Small intestine (tissue), 7 donors: ENCODE measurements around the gene GLDC. TPM values are rescaled to one million over a fixed set of nuclear protein-coding genes. Genes with fewer than 3 reads are reported as not detected.

Experiments
- DNase-seq, 2 donors: peaks; one replicate each; pipeline versions ENCODE4 v3.0.0 to v3.0.0-alpha.2; 2013
- FAIRE-seq: peaks from 2 replicates; lab custom pipeline; 2012; peaks lifted over from hg19 to GRCh38; lab: Jason Lieb, UNC
- H3K27ac ChIP-seq, 3 donors: one replicate each; pipeline ENCODE4 v1.5.1; 2013; ENCODE audit warnings: low read length in 2 of 3, mild to moderate bottlenecking in 2 of 3, control low read depth in 1 of 3, inconsistent platforms in 1 of 3, low read depth in 1 of 3, moderate library complexity in 1 of 3
- H3K27me3 ChIP-seq, 3 donors: one replicate each; pipeline ENCODE4 v1.6.1; 2013; ENCODE audit warnings: low read length in 3 of 3, inconsistent platforms in 1 of 3; ENCODE audit not compliant: control insufficient read depth in 3 of 3, insufficient read depth in 3 of 3
- H3K36me3 ChIP-seq, 3 donors: one replicate each; pipeline ENCODE4 v1.6.1; 2013; ENCODE audit warnings: low read length in 3 of 3, inconsistent platforms in 1 of 3, low read depth in 1 of 3, mild to moderate bottlenecking in 1 of 3, moderate library complexity in 1 of 3; ENCODE audit not compliant: control insufficient read depth in 3 of 3, insufficient read depth in 2 of 3
- H3K4me1 ChIP-seq, 3 donors: one replicate each; pipeline ENCODE4 v1.6.1; 2013; ENCODE audit warnings: low read length in 2 of 3, inconsistent platforms in 1 of 3, low read depth in 1 of 3, mild to moderate bottlenecking in 1 of 3, moderate library complexity in 1 of 3; ENCODE audit not compliant: control insufficient read depth in 3 of 3, insufficient read depth in 2 of 3
- H3K4me3 ChIP-seq, 3 donors: one replicate each; pipeline ENCODE4 v1.5.1; 2013; ENCODE audit warnings: low read length in 3 of 3, control low read depth in 1 of 3, inconsistent platforms in 1 of 3, low read depth in 1 of 3, mild to moderate bottlenecking in 1 of 3, moderate library complexity in 1 of 3
- H3K9me3 ChIP-seq, 2 donors: one replicate each; pipeline ENCODE4 v1.6.1; 2013; ENCODE audit warnings: low read depth in 1 of 2, low read length in 1 of 2; ENCODE audit not compliant: control insufficient read depth in 2 of 2, insufficient read depth in 1 of 2
- WGBS, 3 donors: extraction: QIAGEN DNeasy Blood & Tissue Kit; methylation state at CpG; one replicate each; pipeline ENCODE4 v1.1.7; 2013; 5-methylcytosine and 5-hydroxymethylcytosine counted together
- polyA plus RNA-seq, 4 donors: library from polyadenylated mRNA; stranded (reverse) in 3 of 4; unstranded in 1 of 4; fragments of 200-250 nt in 3 of 4; fragments of 120-200 nt in 1 of 4; gene quantifications; one replicate each; pipeline versions ENCODE4 v1.2.1 to v1.2.3, GENCODE V29; 2013
- donor health status: healthy with polysubstance abuse.
- donor health status: control.
- donor health status: control.
- donor health status: Bipolar disorder and iron deficiency.
- donor health status: healthy.

The GLDC gene
- polyA plus RNA-seq, 4 donors: 0.63 to 8.4 (median 0.81) TPM; not detected in 1

DNA sequence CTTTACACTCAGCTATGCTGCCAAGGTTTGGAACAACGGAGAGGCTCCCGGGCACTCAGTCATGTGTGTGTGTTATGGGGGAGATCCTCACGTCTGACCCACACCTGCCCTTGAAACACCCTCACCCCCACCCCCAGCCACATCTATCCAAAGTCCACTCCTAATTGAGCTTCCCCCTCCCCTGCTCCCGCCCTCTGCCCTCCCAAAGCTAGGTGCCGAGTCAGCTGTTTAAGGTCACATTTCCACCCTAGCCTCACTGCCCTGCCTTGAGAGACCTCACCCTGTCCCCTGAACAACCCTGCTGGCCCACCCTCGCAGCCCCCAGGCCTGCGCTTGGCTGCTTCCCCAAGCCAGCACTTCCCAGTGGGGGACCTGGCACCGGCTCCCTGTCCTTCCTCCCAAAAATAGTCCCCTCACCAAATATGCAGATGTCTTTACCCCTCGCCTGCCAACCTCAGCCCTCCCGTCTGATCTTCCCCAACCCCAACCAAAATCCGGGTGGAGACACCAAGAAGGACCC is 36.0 kb downstream of the GLDC start:
- WGBS, 3 donors: 86 to 90% (median 86%) methylated on average over 11 of the region's 11 CpGs
- no peaks in the 10 kb centered on the region for H3K9me3 ChIP-seq
- no peaks in the 10 kb centered on the region for H3K4me1 ChIP-seq
- no peak overlapping the region for H3K4me3 ChIP-seq
- no peaks in the 10 kb centered on the region for H3K27me3 ChIP-seq
- DNase-seq (no peak), FAIRE-seq (no peak)
- no peaks in the 10 kb centered on the region for H3K36me3 ChIP-seq
- no peak overlapping the region for H3K27ac ChIP-seq

DNA sequence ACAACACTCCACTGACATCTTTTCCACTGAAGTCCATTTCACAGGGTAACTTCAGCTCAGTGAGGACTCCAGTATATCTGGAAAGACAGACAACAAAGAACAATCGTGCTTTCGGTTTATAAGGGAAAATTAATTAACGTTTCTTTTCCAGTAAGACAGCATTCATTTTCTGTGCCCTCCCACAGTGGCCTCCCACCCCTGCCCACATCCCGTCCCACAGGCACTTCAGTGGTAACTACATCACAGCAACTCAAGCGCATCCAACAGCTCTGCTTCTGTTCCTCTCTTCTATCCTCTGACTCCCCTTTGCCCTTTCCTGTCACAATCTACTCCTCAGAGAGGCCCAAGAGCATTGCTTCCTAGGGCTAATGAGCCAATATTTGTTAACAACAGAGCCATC is 40.3 kb downstream of the GLDC start:
- Histone ChIP-seq H3K36me3 (peaks cover 0 to 3% (median 0%) of the 10 kb centered on the region in 3 donors), H3K4me1 (no peaks in the 10 kb centered on the region), H3K27ac (no peak overlapping the region), H3K4me3 (no peak overlapping the region), H3K9me3 (no peaks in the 10 kb centered on the region), H3K27me3 (no peaks in the 10 kb centered on the region)
- no peak for DNase-seq
- 74 to 82% (median 78%) methylated on average over 5 of the region's 5 CpGs for WGBS, 3 donors
- FAIRE-seq: no peak

DNA sequence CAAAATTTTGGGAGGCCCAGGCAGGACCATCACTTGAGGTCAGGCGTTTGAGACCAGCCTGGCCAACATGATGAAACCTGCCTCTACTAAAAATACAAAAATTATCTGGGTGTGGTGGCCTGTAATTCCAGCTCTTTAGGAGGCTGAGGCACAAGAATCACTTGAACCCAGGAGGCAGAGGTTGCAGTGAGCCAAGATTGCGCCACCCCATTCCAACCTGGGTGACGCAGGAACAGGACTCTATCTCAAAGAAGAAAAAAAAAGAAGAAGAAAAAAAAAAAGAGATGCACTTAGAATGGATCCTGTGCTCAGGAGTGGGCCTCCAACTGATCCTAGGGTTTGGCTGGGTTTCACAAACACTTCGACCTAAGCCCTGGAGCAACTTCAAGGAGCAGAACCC is 45.1 kb downstream of the GLDC start:
- Histone ChIP-seq H3K36me3 (peaks cover 0 to 3% (median 0%) of the 10 kb centered on the region in 3 donors), H3K4me1 (no peaks in the 10 kb centered on the region), H3K4me3 (no peak overlapping the region), H3K27ac (no peak overlapping the region), H3K27me3 (no peaks in the 10 kb centered on the region), H3K9me3 (no peaks in the 10 kb centered on the region)
- DNase-seq (no peak), FAIRE-seq (no peak)
- WGBS, 3 donors: 94 to 98% (median 95%) methylated on average over 4 of the region's 4 CpGs

DNA sequence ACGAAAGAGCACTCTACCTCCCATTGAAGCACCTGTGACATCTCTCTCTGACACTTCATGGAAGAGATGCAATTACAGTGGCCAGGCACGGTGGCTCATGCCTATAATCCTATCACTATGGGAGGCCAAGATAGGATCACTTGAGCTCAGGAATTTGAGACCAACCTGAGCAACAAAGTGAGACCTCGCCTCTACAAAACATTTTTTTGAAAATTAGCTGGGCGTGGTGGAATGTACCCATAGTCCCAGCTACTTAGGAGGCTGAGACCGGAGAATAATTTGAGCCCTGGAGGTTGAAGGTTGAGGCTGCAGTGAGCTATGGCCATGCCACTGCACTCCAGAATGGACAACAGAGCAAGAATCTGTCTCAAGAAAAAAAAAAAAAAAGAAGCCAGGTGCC is 45.5 kb downstream of the GLDC start:
- FAIRE-seq: no peak

DNA sequence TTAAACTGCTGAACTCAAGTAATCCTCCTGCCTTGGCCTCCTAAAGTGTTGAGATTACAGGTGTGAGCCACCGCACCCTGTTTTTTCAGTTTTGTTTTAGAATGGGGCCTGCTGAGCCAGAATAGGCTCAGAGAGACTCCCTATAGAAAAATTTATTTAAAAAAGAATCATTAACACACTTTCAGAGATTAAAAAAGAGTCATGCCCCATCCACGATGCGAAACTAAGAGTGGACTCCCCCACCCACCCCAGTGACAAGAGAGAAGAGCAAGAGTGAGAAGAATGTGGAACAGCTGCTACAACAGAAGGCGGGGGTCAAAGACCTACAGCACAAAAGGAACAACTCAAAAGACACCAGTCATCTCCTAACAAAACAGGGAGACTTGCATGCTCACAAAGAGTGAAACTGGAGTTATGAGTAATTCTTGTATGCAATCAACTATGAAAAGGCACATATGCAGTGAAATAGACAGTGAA is 47.2 kb downstream of the GLDC start:
- H3K4me1 ChIP-seq: no peaks in the 10 kb centered on the region
- DNase-seq: no peak
- WGBS, 3 donors: 66 to 90% (median 67%) methylated on average over 4 of the region's 4 CpGs
- no peaks in the 10 kb centered on the region for H3K27me3 ChIP-seq
- no peak overlapping the region for H3K27ac ChIP-seq
- no peak for FAIRE-seq
- H3K4me3 ChIP-seq: no peak overlapping the region
- H3K36me3 ChIP-seq: peaks cover 0 to 3% (median 0%) of the 10 kb centered on the region in 3 donors
- no peaks in the 10 kb centered on the region for H3K9me3 ChIP-seq

More for the DNA sequence above, 45.5 kb downstream of the GLDC start:
- Histone ChIP-seq H3K27me3 (no peaks in the 10 kb centered on the region), H3K4me3 (no peak overlapping the region), H3K9me3 (no peaks in the 10 kb centered on the region), H3K4me1 (no peaks in the 10 kb centered on the region), H3K27ac (no peak overlapping the region), H3K36me3 (peaks cover 0 to 3% (median 0%) of the 10 kb centered on the region in 3 donors)
- 90 to 92% (median 91%) methylated on average over 5 of the region's 5 CpGs for WGBS, 3 donors
- no peak for DNase-seq

DNA sequence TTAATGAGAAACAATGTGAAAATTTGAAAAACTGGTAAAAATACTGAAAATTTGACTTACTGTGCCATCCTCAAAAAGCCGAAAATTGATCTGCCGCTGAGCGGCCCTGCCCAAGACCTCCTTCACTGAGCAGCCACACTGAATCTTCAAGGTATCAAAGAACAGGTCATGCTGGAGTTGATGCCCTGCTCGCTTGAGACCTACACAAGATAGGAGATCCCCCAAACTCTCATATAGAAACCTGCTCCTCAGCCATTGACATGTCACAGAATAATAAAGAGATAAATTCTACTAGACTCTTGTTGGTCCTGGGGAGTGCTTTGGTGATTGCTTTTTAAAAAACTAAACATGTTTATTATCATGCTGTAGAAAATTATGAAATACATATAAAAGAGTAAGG is 52.7 kb downstream of the GLDC start:
- no peaks in the 10 kb centered on the region for H3K27me3 ChIP-seq
- 92 to 96% (median 93%) methylated on average over 4 of the region's 4 CpGs for WGBS, 3 donors
- FAIRE-seq (no peak), DNase-seq (no peak)
- H3K4me1 ChIP-seq: peaks cover 0 to 3% (median 0%) of the 10 kb centered on the region in 3 donors
- H3K4me3 ChIP-seq: no peak overlapping the region
- H3K27ac ChIP-seq: no peak overlapping the region
- H3K36me3 ChIP-seq: no peaks in the 10 kb centered on the region
- H3K9me3 ChIP-seq: no peaks in the 10 kb centered on the region

DNA sequence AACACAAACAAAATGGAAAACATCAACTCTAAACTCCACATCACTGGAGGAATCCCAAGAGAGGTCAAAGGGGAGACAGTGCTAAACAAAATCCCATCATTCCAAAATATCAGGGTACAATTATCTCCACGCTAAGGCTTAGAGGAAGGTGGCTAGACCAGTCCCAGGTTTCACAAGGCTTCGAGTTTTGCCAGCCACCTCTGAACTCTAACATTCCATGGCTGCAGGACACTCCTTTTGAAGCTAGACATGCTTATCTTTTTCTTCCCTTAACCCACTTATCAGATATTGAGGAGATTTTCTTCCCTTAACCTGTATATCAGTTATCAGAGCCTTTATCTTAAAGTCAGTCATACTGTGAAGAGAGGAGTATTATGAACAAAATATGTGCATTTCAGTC is 53.3 kb downstream of the GLDC start:
- no peak overlapping the region for H3K27ac ChIP-seq
- no peak overlapping the region for H3K4me3 ChIP-seq
- H3K36me3 ChIP-seq: no peaks in the 10 kb centered on the region
- FAIRE-seq: no peak
- H3K27me3 ChIP-seq: no peaks in the 10 kb centered on the region
- no peak for DNase-seq
- no peaks in the 10 kb centered on the region for H3K9me3 ChIP-seq
- WGBS, 3 donors: 33 to 49% (median 36%) methylated on average over 2 of the region's 2 CpGs
- H3K4me1 ChIP-seq: peaks cover 0 to 3% (median 0%) of the 10 kb centered on the region in 3 donors

DNA sequence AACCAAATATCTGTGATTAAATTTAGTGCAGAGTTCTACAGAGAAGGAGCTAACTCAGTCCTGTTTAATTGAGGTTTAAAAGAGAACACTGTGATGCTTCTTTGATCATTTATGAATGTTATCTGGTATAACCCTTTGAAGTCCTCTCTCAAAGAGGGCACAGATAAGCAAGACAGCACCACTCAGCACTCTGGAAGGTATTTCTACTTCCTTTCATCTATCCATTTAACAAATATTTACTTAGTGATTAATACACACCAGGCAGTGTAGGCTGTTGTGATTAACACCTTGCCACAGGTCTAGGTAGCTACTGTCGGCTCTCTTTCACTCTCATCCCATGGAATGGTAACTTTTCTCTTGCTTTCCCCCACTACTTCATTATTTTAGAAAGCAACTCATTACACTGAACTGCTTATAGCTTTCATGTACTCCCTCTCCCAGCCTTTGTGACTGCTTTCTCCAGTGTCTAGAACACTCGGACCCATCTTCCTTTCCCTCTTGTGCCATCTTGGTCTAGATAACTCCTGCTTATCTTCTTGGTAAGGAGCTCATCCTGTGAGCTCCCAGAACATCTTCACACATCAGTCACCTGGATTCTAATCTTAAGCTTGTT is 54.7 kb downstream of the GLDC start:
- DNase-seq: peak; percentile 29 to 31
- Histone ChIP-seq H3K4me3 (no peak overlapping the region), H3K36me3 (no peaks in the 10 kb centered on the region), H3K27ac (no peak overlapping the region), H3K9me3 (no peaks in the 10 kb centered on the region), H3K4me1 (peaks cover 0 to 3% (median 0%) of the 10 kb centered on the region in 3 donors), H3K27me3 (no peaks in the 10 kb centered on the region)
- FAIRE-seq: no peak
- 11 to 61% (median 33%) methylated on average over 2 of the region's 2 CpGs for WGBS, 3 donors
